Endothelial cell of umbilical vein (primary cell): Measurements from ENCODE around the gene TCTN2. TPM values are rescaled to one million over a fixed set of nuclear protein-coding genes. Genes with fewer than 3 reads are reported as not detected.

Experiments used
- BruUV-seq: library from RNA; stranded (reverse); fragments of 400-500 nt; replicated peaks from 2 replicates; lab custom pipeline; 2021; lab: Mats Ljungman, UMichigan
- CTCF ChIA-PET: fragments of 300-600, 350-600 bp; sonication (Branson Sonifier 250); formaldehyde crosslinking; loops from one replicate; lab custom pipeline; 2021; ENCODE audit warnings: antibody characterized with exemption, inconsistent platforms; lab: Charles Lee
- POLR2A ChIA-PET: fragments of 300-600, 350-600 bp; sonication (Branson Sonifier 250); formaldehyde crosslinking; loops from one replicate; lab custom pipeline; 2021; ENCODE audit warnings: antibody characterized with exemption, inconsistent platforms; lab: Charles Lee
- DNase-seq: peaks from one replicate; pipeline ENCODE4 v3.0.0-alpha.2; 2011; ENCODE audit warnings: low read depth, low spot score
- FAIRE-seq: peaks from 2 replicates; lab custom pipeline; 2011; peaks lifted over from hg19 to GRCh38; lab: Jason Lieb, UNC
- H2AFZ ChIP-seq: 2 replicates; pipeline ENCODE4 v1.6.0; 2012; ENCODE audit warnings: low read depth, low read length, control low read depth, inconsistent platforms
- H3K27ac ChIP-seq: 2 replicates; pipeline ENCODE4 v1.5.1; 2011; ENCODE audit warnings: low read depth, mild to moderate bottlenecking, control low read depth, low read length, moderate library complexity; ENCODE audit not compliant: insufficient read depth
- H3K27me3 ChIP-seq, 2 experiments: 2 replicates each; pipeline versions ENCODE4 v1.6.0 to v1.6.1; 2011; ENCODE audit warnings: low read length in 2 of 2, mixed read lengths in 1 of 2; ENCODE audit not compliant: control insufficient read depth in 2 of 2, insufficient read depth in 2 of 2
- H3K36me3 ChIP-seq, 2 experiments: 2 replicates in 1 of 2; 3 replicates in 1 of 2; pipeline ENCODE4 v1.5.1; 2011; ENCODE audit warnings: low read length in 2 of 2, mild to moderate bottlenecking in 1 of 2, moderate library complexity in 1 of 2; ENCODE audit not compliant: control insufficient read depth in 2 of 2, insufficient read depth in 2 of 2; ENCODE audit errors: extremely low read depth in 1 of 2
- H3K4me1 ChIP-seq: 3 replicates; pipeline ENCODE4 v1.5.1; 2011; ENCODE audit warnings: mild to moderate bottlenecking, low read length; ENCODE audit not compliant: control insufficient read depth, insufficient read depth; ENCODE audit errors: extremely low read depth
- H3K4me2 ChIP-seq: 2 replicates; pipeline ENCODE4 v1.6.1; 2011; ENCODE audit warnings: low read length, control low read depth, mixed read lengths; ENCODE audit not compliant: insufficient read depth
- H3K4me3 ChIP-seq, 3 experiments: fragments of 200-600 bp in 1 of 3; sonication (generic), shearing (Covaris generic) in 1 of 3; replicated peaks in 1 of 3; 2 replicates each; pipeline ENCODE4 v1.5.1; 2011 to 2016; ENCODE audit warnings: control low read depth in 3 of 3, low read length in 3 of 3, mild to moderate bottlenecking in 2 of 3, inconsistent platforms in 1 of 3, low read depth in 1 of 3, moderate library complexity in 1 of 3; ENCODE audit not compliant: insufficient read depth in 1 of 3
- H3K79me2 ChIP-seq: 2 replicates; pipeline ENCODE4 v1.6.0; 2012; ENCODE audit warnings: low read length, inconsistent platforms; ENCODE audit not compliant: control insufficient read depth, insufficient read depth
- H3K9ac ChIP-seq: replicated peaks from 2 replicates; pipeline ENCODE3; 2011; ENCODE audit warnings: low read length, control low read depth; ENCODE audit not compliant: insufficient read depth; ENCODE audit errors: extremely low read depth
- H3K9me1 ChIP-seq: replicated peaks from 3 replicates; pipeline ENCODE4 v1.6.0; 2011; ENCODE audit warnings: mild to moderate bottlenecking, low read length; ENCODE audit not compliant: control insufficient read depth, insufficient read depth; ENCODE audit errors: extremely low read depth
- H3K9me3 ChIP-seq: replicated peaks from 2 replicates; pipeline ENCODE4 v1.5.1; 2012; ENCODE audit warnings: low read length, inconsistent platforms; ENCODE audit not compliant: control insufficient read depth, insufficient read depth
- H4K20me1 ChIP-seq: replicated peaks from 2 replicates; pipeline ENCODE3; 2011; ENCODE audit warnings: mild to moderate bottlenecking, low read length; ENCODE audit not compliant: control insufficient read depth, insufficient read depth; ENCODE audit errors: extremely low read depth
- CTCF ChIP-seq, 2 donors: IDR thresholded peaks; 1 replicate in 1 of 2; 2 replicates in 1 of 2; pipeline ENCODE4 v1.5.1; 2011; ENCODE audit warnings: low read length in 2 of 2, mild to moderate bottlenecking in 2 of 2, moderate library complexity in 2 of 2, control low read depth in 1 of 2, inconsistent platforms in 1 of 2, low read depth in 1 of 2; ENCODE audit not compliant: insufficient read depth in 1 of 2; ENCODE audit errors: extremely low read depth in 1 of 2
- EZH2 ChIP-seq: IDR thresholded peaks from 2 replicates; pipeline ENCODE4 v1.6.1; 2012; ENCODE audit warnings: borderline replicate concordance, low read depth, mild to moderate bottlenecking, moderate library complexity, low read length, inconsistent platforms; ENCODE audit not compliant: severe bottlenecking
- FOS ChIP-seq: IDR thresholded peaks from 2 replicates; pipeline ENCODE4 v1.6.1; 2011; ENCODE audit warnings: mild to moderate bottlenecking, low read length, moderate library complexity, borderline replicate concordance; ENCODE audit not compliant: insufficient read depth
- GATA2 ChIP-seq: IDR thresholded peaks from 2 replicates; pipeline ENCODE4 v1.7.0; 2011; ENCODE audit warnings: low read depth, mild to moderate bottlenecking, moderate library complexity, mixed read lengths, low read length; ENCODE audit not compliant: insufficient read length, insufficient read depth
- JUN ChIP-seq: IDR thresholded peaks from 2 replicates; pipeline ENCODE4 v1.6.1; 2011; ENCODE audit warnings: borderline replicate concordance, low read depth; ENCODE audit not compliant: insufficient read length, insufficient read depth
- MAX ChIP-seq: IDR thresholded peaks from 2 replicates; pipeline ENCODE4 v1.6.1; 2011; ENCODE audit not compliant: insufficient read depth, insufficient read length
- MYC ChIP-seq: IDR thresholded peaks from one replicate; pipeline ENCODE4 v1.6.1; 2011; ENCODE audit warnings: mild to moderate bottlenecking, low read depth, low read length
- POLR2A ChIP-seq: IDR thresholded peaks from 2 replicates; pipeline ENCODE4 v1.6.1; 2012; ENCODE audit warnings: low read depth, mild to moderate bottlenecking, control low read depth, low read length
- POLR2AphosphoS5 ChIP-seq: IDR thresholded peaks from 2 replicates; pipeline ENCODE4 v1.6.1; 2012; ENCODE audit warnings: low read depth, mild to moderate bottlenecking, control low read depth, low read length, moderate library complexity; ENCODE audit not compliant: insufficient read depth
- dilution Hi-C: fragments of 300-500 bp; cut with MboI; formaldehyde crosslinking; loops from one replicate; pipeline ENCODE4 v1.15.0; 2019; ENCODE audit warnings: low sequenced_read_pairs; ENCODE audit not compliant: extremely low pct_ligation_motif_present
- intact Hi-C: fragments of 100-400 bp; cut with micrococcal nuclease; formaldehyde crosslinking; loops from one replicate; pipeline ENCODE4 v1.10.0; 2022
- polyA plus RNA-seq, 4 experiments: library from polyadenylated mRNA; depleted of rRNA in 3 of 4; stranded (reverse) in 3 of 4; unstranded in 1 of 4; fragments of >200 nt; gene quantifications; 2 replicates each; pipeline versions ENCODE4 v1.2.1 to v1.2.3, GENCODE V29; 2011 to 2012; ENCODE audit warnings: missing spikeins in 1 of 4
- total RNA-seq: library from RNA; stranded (reverse); gene quantifications from 2 replicates; pipeline ENCODE4 v1.2.3, GENCODE V29; 2021

Gene TCTN2
- total and polyA plus RNA-seq, 2 donors (not counting 3 experiments of a cell fraction or from before 2014, with no cell fraction given) = 11.2 to 16.7 TPM

- FAIRE-seq = no peak
- Histone ChIP-seq H3K79me2 (no peaks in the 10 kb centered on the region), H3K9me3 (no peaks in the 10 kb centered on the region), H3K9ac (no peak overlapping the region), H4K20me1 (no peaks in the 10 kb centered on the region), H3K4me2 (no peak overlapping the region), H3K27ac (no peak overlapping the region), H3K4me1 (no peaks in the 10 kb centered on the region), H2AFZ (no peak overlapping the region), H3K4me3 (no peak overlapping the region), H3K27me3 (no peaks in the 10 kb centered on the region), H3K36me3 (peaks cover 0 to 3% of the 10 kb centered on the region in 2 experiments), H3K9me1 (no peaks in the 10 kb centered on the region)
- TF ChIP-seq JUN (no peak), MAX (no peak), MYC (no peak), POLR2A (no peak), POLR2AphosphoS5 (no peak), FOS (no peak), EZH2 (no peak), GATA2 (no peak), CTCF (IDR thresholded peaks at IDR 0.05; ENCODE audit: extremely low read depth in 1 of 2, insufficient read depth in 1 of 2, low read depth in 1 of 2, low read length in 2 of 2) (no peak)
- dilution Hi-C loops (no loop called here), intact Hi-C loops (no loop called here)
- POLR2A ChIA-PET = interaction anchor here (0.7 kb wide), 1 partner anchor 359 kb away, joined by 3 read pairs; no protein-coding TSS in a partner anchor
- BruUV-seq = no TSS peak
- DNase-seq = no peak
- CTCF ChIA-PET = no interaction called here
Measured at GRCh38 chr12:123696207-123696606, 25.3 kb downstream of the TCTN2 start.
